HG02884 (cell line): ENCODE measurements around the gene PRSS16.

Experiments used
- ATAC-seq: cut with Tn5 transposase; IDR thresholded peaks from one replicate; pipeline ENCODE4 v1.9.1; 2021; ENCODE audit warnings: mild to moderate bottlenecking, moderate library complexity; ENCODE audit not compliant: unreplicated experiment

PRSS16 gene

GRCh38 chr6:27281569-27281968, 34.1 kb downstream of the PRSS16 start:
- ATAC-seq = no peak

GRCh38 chr6:27283279-27283678, 35.8 kb downstream of the PRSS16 start:
- no peak for ATAC-seq

- ATAC-seq = no peak
Observed at GRCh38 chr6:27286141-27286540, 38.6 kb downstream of the PRSS16 start.

GRCh38 chr6:27287751-27288135, 40.2 kb downstream of the PRSS16 start:
- ATAC-seq = no peak

GRCh38 chr6:27288136-27289044, 40.9 kb downstream of the PRSS16 start:
- no peak for ATAC-seq

GRCh38 chr6:27290065-27290849, 42.8 kb downstream of the PRSS16 start:
- ATAC-seq = no peak

- ATAC-seq = no peak
Observed at GRCh38 chr6:27290850-27291208, 43.3 kb downstream of the PRSS16 start.

- ATAC-seq = no peak
Observed at GRCh38 chr6:27293436-27294098, 46.1 kb downstream of the PRSS16 start.

- ATAC-seq = no peak
Observed at GRCh38 chr6:27294409-27294808, 46.9 kb downstream of the PRSS16 start.

- no peak for ATAC-seq
Observed at GRCh38 chr6:27295301-27296079, 48.0 kb downstream of the PRSS16 start.

- no peak for ATAC-seq
Observed at GRCh38 chr6:27296106-27296783, 48.7 kb downstream of the PRSS16 start.

GRCh38 chr6:27297484-27297856, 50.0 kb downstream of the PRSS16 start:
- ATAC-seq = no peak

GRCh38 chr6:27297857-27298730, 50.6 kb downstream of the PRSS16 start:
- no peak for ATAC-seq

- no peak for ATAC-seq
Observed at GRCh38 chr6:27303613-27304272, 56.2 kb downstream of the PRSS16 start.
